ENCODE results near the gene SLC22A23.

The SLC22A23 gene

DNA sequence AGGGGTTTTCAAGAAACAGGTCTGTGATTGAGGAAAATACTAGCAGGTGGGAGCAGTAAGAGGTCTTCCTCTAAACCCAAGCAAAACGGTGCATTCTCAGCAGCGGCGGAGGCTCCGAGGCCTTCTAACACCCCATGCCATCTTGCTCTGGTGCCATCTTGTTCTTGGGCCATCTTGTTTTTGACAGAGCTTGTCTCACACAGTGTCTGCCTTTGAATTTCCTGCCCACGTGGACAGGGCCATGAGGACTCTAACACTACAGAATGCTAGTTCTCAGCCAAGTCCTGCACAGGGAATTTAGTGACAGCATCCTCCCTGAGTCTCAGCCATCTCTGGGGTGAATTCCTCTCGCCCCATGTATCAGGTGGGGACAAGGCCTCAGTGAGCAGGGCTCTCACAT is 121.7 kb downstream of the SLC22A23 start:
- DNase-seq (ENCODE audit: low read depth in 2 of 2): no peak

DNA sequence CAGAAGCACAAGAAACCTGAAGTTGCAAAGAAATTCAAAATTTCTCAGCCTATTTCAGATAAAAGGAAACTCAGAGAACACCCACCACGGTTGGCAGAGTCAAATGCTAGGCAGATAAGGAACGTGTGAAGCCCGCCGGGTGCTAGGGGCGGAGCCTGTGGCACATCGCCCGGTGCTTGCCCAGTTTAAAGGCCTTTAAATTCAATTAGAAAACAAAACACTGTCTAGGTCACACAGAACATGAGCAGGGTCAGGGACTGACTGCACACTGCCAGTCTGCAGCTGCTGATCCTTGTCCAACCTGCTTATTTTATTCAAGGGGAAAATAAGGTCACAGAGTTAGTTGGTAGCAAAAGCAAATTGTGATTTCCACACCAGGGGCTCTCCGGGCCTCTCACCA is 122.3 kb downstream of the SLC22A23 start:
- DNase-seq (ENCODE audit: low read depth in 2 of 2): no peak

DNA sequence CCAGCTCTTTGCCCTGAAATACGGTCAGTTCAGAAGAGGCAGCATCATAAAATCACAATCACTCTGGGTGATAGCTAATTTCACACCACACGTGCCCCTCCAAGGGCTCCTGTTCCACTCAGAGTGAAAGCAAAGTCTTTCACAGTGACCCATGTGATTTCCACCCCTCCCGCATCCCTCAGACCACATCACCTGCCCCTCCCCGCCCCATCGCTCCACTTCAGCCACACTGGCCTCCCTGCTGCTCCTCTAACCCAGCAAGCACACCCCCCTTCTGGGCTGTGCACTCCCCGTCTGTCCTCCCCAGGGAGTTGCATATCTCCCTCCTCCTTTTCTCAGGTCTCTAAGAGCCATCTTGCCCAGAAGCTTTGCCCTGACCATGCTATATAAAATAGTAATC is 123.6 kb downstream of the SLC22A23 start:
- DNase-seq (ENCODE audit: low read depth in 2 of 2): no peak

DNA sequence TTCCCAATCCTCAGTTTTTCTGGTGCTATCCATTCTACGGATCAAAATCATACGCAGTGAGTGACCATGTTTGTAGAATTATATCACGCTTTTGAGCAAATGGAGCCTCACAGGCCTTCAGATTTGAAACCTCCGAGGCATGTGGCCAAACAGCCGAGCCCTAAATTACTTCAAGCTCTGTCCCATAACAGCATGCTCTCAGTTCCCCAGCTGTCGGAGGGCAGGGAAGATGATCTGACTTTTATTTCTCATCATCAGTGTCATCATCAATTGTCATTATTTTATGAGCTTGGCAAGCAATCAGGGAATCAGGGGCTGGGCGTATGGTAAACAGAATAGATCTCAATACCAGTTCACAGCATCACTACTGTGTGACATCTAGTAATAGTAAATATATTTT is 124.9 kb downstream of the SLC22A23 start:
- DNase-seq (ENCODE audit: low read depth in 2 of 2): no peak

DNA sequence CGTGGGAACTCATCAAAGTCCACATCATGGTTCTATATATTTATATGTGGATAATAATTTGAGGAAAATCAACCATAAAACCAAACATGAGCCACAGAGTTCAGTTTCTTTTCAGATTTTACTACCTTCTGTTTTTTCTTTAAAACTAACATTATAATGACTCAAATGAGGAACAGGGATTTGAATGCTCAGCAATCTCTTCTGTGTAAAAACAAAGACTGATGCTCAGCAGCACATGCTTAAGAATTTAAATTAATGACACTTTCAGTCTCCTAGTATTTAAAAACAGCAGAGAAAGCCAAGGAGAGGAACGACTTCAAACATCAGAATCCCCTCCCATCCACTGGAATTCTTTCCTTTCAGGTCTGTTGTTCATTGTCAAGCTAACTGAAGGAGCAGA is 125.4 kb downstream of the SLC22A23 start:
- no peak for DNase-seq (ENCODE audit: low read depth in 2 of 2)

DNA sequence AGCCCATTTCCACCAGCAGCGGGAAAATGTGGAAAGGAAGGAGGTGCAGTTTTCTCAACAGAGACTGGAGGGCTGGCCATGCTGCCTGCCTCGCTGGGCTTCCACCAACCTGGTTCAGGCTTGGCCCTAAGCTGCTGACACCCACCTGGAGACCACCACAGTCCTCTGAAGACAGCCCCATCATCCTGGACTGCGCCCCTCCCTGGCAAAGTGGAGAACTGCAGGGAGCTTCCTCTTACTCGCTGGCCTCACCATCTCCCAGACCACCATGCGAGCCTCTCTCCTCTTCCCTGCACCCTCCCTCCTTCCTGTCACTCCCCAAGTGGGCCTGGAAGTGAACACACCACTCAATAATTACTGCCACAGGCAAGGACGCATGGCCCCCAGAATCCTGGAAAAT is 126.7 kb downstream of the SLC22A23 start:
- no peak for DNase-seq (ENCODE audit: low read depth in 2 of 2)

DNA sequence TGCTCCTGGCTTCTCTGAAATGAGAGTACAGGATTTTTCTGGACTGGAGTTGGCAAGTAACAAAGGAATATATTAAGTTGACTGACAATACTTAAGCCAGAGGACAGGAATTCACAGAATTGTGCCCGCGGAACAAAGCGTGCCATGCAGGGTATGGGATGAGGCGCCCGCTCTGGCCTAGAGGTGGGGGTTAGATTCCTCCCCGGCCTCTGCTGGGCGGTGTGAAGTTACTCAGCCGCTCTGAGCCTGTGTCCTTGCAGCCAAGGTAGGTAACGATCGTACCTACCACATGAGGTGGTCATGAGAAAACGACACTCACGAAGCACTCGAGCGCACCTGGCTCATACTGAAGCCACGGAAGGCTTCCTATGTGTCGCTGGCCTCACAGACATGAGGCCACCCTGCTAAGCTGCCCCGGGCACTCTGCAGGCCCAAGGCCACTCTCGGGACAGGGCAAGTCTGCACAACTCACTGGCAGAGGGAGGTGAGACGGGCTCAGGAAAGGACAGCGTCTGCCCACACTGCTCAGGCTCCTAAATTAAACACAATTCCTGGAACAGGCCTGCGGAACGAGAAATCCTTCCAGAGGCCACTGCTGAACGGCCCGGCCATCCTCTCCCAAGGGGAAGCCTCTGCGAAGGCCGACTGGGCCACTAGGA is 127.3 kb downstream of the SLC22A23 start:
- no peak for DNase-seq (ENCODE audit: low read depth in 2 of 2)

DNA sequence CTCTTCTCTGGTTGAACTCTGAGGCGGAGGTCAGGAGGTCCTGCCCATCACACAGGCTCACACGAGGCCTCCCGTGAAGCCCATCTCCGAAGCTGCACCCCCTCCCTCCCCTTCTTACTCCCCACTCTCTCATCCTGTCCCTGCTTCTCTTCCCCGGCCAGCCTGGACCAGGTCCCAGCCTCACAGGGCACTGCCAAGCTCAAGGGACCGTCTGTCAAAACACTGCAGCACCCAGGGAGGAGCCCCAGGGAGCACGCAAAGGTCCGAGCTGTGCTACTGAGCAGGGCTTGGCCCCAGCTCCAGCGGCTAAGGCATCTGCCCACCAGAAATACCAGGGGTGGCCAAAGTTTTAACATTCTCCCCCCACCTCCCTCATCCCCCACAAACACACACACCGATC is 128.1 kb downstream of the SLC22A23 start:
- DNase-seq (ENCODE audit: low read depth in 2 of 2): no peak

DNA sequence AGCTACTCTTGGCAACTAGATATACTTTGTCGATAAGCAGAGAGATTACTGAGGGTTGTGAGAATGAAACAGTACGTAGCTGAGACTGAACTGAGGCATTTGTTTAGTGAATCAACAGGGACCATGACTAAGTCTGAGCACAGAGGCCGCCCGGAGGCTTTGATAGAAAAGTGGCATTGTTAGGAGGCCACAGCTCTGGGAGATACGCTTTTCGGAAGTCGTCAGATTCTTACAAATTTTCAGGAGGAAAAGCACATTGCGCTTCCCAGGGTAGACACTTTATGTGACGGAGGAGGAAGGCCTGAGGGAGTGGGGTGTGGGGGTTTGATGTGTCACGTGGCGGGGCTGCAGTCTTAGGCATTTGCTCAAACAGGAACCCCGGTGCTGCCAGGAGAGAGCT is 128.7 kb downstream of the SLC22A23 start:
- DNase-seq (ENCODE audit: low read depth in 2 of 2): no peak

DNA sequence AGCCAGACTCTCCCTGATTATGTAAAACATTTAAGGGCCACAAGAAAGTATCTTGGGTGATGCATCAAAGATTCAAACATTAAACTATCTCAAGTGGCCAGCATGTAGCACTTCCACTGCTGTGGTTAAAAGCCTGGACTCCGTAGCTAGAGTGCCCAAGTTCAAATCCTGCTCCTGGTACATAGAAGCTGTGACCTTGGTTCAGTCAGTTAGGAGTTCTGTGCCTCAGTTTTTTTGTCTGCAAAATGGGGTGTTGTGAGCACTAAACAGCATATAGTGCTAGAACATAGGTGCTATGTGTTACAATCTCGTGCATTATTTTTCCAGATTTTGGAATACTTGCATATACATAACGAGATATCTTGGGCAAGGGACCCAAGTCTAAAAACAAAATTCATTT is 129.4 kb downstream of the SLC22A23 start:
- DNase-seq (ENCODE audit: low read depth in 2 of 2): no peak

DNA sequence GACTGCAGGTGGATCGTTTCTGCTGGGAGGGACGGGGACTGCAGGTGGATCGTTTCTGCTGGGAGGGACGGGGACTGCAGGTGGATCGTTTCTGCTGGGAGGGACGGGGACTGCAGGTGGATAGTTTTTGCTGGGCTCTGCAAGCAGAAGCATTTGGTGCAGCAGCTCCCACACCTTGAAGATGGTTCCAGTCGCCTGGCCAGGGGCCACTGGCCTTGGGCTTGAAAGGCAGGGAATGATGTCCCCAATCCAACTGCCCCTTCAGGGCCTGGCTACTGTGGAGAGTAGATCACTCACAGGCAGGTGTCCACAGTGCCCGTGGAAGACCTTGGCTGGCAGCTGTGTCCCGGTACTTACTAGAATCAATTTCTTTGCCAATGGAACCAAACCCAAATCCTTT is 129.9 kb downstream of the SLC22A23 start:
- DNase-seq (ENCODE audit: low read depth in 2 of 2): no peak

DNA sequence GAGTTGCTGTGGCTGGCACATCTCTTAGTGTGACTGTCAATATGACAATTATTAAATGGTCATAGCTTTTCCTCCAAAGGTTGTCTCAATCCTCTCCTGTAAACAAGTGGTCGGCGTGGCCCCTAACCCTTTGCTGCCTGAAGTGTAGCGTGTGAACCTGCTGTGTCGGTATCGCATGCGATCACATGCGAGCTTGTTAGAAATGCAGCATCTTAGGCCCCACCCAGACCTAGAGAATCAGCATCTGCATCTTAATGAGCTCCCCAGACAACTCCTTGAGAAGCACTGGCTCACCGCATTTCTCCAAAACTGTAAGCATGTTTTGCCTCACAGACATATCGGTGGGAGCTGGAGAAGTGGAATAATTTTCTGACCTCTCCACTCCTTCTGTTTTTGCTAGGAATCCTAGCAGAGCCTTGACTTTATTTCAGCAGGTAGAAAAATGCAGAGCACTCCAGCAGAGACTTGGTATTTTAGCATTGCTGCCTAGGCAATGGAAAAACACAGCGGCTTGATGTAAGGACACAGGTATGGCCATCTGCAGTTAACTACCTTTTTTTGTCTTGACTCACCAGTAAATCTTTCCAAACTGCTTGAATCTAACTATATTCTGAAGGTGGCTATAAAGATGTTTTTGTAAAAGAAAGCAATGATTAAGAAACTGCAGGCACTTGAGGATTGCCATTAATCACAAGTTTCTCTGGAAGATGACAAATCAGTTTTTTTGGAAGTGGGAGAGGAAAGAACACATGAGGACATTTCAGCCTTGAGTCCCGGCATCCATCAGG is 130.5 kb downstream of the SLC22A23 start:
- no peak for DNase-seq (ENCODE audit: low read depth in 2 of 2)

DNA sequence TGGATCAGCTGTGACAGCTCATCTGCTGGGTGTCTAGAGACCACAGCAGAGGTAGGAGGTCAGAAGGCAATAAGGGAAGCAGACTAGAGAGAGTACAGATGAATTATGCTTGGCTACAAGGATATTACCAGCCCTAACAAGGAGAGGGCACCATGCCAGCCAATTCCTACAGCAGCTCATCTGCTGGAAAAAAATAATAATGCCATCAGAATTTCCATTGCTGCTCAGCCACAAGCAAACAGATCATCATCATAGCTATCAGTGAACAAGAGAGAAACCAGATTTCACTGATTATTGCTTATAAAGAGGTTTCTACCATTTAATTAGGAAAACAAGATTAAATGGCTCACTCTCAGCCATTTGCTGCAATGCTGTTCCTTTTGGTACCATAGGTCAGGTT is 131.6 kb downstream of the SLC22A23 start:
- DNase-seq (ENCODE audit: low read depth in 2 of 2): no peak

DNA sequence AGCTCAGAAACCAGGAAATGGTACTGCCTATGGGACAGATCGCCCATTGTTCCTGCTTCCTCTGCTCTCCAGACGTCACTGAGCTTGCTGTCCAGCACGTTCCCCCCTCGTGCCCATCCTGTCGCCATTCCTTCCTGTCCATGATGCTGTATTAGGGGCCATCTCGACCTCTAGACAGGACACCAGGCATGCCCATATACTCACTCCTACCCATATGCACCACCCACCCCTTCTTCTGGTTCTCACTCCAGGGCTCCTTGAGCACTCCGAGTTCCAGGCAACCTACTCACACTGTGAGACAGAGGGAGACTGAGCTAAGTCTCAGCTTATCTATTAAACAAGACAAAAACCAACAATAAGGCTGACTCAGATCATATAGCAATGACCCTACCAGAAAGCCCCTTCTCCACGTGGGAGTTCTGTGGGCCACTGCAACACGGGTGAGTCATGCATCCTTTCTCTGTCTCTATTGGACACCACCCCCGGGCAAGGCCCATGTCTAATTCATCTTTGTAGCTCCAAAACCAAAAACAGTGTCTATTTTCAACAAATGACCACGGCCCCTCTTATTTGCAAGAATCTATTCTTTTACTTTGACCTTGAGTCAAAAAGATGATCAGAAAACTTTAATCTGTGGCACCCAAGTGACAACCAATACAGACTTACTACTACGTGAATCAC is 132.4 kb downstream of the SLC22A23 start:
- no peak for DNase-seq (ENCODE audit: low read depth in 2 of 2)

DNA sequence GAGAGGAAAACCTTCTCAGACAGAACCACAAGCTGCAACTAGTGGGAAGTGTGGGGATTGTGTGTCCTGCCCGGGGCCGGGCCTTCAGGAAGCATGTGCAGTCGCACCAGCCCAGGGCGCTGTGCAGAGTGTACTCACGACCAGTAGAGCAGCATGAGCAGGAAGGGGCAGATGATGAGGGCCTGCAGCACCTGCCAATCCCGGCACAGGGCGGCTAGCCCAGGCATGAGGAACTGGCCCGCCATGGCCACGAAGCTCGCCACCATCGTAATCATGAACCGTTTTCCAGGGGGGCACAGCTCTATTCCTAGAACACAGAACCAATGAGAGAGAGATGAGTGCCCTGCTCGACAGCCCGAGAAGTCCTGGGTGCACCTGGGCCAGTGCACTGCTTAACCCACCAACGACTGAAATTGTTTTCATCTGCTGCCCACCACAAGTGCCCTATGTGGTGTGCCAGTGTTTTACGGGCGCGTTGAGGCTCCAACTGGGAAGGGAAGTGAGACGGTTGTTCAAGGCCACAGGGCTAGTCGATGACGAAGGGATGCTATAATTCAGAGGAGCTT is 133.1 kb downstream of the SLC22A23 start:
- no peak for DNase-seq (ENCODE audit: low read depth in 2 of 2)

DNA sequence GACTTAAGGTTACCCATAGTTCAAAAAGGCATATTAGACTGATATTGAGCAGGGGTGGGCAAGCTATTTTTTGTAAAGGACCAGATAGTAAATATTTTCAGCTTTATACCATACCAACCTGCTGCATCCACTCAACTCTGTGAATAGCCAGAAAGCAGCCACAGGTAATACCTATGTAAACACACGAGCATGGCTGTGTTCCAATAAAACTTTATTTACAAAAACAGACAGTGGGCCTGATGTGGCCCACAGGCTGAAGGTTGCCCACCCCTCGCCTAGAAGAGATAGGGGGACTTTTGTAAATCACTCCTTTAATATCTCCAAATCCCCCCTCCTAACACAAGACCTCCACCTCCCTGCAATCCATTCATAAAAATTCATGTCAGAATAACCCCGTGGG is 133.7 kb downstream of the SLC22A23 start:
- DNase-seq (ENCODE audit: low read depth in 2 of 2): no peak

DNA sequence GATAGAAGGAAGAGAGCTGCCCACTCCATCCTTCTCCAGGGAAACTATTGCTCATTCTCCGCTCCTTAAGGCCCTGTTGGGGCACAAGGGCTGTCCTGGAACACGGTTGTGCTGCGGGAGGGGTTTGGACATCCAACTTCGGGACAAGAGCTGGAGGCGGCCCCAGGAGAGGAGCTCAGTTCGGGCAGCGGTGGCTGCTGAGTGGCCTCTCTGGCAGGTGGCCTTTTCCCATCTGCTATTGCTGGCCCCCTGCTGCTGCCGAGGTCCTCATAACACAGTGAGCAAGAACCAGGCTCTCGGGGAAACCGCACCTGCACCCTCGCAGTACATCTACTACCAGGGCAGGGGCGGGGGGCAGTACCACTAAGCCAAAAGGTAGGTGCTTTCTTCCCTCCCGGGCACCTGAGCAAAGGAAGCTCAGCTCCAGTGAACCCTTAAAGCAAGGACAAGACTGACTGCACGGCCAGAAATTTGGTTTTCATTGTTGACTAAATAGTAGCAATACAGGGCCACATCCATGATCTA is 134.4 kb downstream of the SLC22A23 start:
- DNase-seq (ENCODE audit: low read depth in 2 of 2): no peak

DNA sequence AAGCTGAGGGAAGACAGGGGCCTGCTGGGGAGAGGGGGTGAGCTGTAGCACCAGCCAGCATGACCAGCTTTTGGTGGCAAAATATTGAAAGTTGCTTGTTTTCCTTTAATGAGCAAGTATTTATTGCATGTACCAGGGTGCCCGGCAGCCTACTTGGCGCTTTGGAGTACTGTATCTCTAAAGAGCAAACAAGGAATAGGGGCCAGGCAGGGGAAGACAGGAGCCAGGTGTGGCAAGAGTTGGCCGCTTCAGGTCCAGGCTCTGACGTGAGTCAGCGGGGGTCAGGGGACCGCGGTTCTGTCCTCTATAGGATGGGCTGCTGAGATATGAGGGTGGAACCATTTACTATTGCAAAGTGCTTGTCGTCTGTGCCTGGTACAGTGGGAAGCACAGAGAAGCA is 135.0 kb downstream of the SLC22A23 start:
- DNase-seq (ENCODE audit: low read depth in 2 of 2): no peak

DNA sequence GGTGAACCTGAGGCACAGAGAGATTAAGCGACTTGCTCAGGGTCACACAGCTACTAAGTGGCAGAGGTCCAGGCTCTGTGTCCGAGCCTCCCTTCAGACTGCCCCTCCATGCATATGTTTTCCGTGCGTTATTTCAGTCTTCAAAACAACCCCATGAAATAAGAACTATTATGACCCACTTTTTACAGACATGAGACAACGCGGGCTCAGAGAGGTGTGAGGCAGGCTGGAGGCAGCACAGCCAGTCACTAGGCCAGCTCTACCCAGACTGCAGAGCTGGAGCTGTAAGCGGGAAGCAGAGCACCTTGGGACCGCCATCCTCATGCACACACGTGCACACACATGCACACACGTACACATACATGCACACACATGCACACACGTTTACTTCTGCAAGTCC is 135.8 kb downstream of the SLC22A23 start:
- DNase-seq (ENCODE audit: low read depth in 2 of 2): no peak

DNA sequence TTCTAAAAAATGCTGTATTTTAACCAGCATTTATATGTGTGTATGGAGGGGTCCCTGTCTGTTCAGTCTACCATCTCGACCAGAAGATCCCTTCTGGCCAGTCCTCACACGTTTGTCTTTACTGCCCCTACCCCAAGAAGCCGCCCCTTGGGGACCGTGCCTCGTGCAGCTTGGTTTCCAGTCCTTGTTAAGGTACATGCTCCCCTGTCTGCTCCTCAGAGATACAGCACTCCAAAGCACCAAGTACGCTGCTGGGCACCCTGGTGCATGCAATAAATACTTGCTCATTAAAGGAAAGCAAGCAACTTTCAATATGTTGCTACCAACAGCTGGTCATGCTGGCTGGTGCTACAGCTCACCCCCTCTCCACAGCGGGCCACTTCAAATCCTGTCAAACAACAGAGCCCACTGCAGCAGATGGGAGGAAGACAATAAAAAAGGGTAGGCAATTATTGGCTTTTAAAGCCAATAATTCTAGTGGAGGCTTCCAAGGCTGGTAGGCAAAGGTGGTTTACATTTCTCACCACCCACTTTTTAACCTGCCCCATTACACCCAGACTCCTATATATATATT is 136.5 kb downstream of the SLC22A23 start:
- no peak for DNase-seq (ENCODE audit: low read depth in 2 of 2)

DNA sequence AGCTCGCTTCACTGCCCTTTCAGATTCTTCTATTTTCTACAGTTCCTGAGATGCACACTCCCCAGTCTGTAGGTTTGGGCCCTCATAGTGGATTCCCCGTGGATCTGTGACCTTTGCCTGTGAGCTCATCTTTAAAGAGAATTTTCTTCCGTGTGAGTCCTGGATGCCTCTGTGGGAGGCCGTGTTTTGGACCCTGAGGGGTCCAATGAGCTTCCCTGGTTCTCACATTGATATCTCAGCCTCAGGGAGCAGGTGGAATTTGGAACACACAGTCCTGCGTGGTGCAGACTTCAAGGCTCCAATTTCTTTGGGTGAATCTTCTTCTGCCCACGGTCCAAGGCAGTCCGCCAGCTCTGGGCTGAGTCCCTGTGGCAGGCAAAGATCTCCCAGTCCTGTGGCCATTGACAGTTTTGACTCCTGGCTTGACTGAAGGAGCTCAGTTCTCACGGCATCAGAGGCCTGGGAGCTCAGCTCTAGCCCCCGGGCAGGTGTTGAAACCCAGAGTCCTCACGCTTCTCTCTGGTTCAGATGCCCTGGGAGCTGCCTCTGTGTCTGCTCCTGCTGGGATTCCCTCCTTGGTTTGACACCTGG is 137.1 kb downstream of the SLC22A23 start:
- DNase-seq (ENCODE audit: low read depth in 2 of 2): no peak

Measured in stimulated activated CD8-positive, alpha-beta memory T cell treated with anti-CD3 and anti-CD28 coated beads, Interleukin-7, amount 100 ng/mL, for 1 hour (primary cell).